ENCODE results near the gene HOTAIR.

Gene HOTAIR

DNA sequence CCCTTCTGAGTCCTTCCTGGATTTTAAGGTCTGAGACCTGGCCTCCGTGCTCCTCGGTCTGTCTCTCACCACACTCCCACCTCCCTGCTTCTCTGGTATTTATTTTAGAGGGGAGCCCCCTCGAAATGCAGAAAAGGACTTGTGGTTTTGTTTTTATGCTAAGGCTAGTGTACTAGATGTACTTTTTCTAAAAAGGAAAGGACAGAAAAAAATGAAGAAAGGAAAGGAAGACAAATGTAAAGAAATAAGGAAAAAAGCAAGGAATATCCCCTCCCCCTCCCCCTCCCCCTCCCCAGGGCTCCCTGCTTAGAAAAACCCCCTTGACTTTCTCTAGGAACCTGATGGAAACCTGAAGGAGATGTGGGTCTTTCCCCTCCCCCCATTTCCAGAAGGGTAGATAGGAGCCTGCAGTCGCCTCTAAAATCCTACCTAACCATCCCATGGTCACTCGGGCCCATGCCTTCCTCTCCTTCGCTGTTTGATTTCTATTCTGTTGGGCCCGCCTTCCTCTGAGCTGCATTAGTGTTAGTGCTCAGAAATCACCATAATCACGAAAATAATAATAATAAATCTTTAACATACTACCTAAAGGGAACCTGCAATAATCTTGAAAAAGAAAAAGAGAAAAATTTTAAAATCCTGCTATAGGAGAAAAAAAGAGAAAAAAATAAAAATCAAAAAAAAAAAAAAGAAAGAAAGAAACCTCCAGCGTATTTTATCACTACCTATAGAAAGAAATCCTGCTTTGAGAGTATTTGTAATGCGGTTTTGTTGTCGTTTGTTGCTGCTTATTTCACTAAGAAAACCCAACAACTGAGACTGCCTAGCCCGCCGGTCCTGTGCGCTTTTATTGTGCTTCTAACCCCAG lies 37.1 kb upstream of the HOTAIR start:
- ChIA-PET CTCF (interaction anchor here (0.6 to 0.8 kb wide), 3 partner anchors 10 to 161 kb away, joined by 3 to 4 read pairs (median 3); no protein-coding TSS in a partner anchor), POLR2A (interaction anchor here (1.2 kb wide), 1 partner anchor 14 kb away, joined by 4 read pairs; no protein-coding TSS in a partner anchor)
- TF ChIP-seq, protein P1, sequence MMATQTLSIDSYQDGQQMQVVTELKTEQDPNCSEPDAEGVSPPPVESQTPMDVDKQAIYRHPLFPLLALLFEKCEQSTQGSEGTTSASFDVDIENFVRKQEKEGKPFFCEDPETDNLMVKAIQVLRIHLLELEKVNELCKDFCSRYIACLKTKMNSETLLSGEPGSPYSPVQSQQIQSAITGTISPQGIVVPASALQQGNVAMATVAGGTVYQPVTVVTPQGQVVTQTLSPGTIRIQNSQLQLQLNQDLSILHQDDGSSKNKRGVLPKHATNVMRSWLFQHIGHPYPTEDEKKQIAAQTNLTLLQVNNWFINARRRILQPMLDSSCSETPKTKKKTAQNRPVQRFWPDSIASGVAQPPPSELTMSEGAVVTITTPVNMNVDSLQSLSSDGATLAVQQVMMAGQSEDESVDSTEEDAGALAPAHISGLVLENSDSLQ (IDR thresholded peaks at IDR 0.05): no peak
- no peak for TF ChIP-seq FOXA1 (IDR thresholded peaks at IDR 0.05)
- TF ChIP-seq ZNF384 (IDR thresholded peaks at IDR 0.05): no peak
- no peak for TF ChIP-seq TARDBP (IDR thresholded peaks at IDR 0.05)
- TF ChIP-seq BHLHE40 (IDR thresholded peaks at IDR 0.05; ENCODE audit: borderline replicate concordance): no peak
- TF ChIP-seq FOXM1 (IDR thresholded peaks at IDR 0.05; ENCODE audit: borderline replicate concordance): no peak
- TF ChIP-seq SP1 (IDR thresholded peaks at IDR 0.05): no peak
- no peak for TF ChIP-seq ARNT (IDR thresholded peaks at IDR 0.05)
- no peak for TF ChIP-seq CTBP1 (IDR thresholded peaks at IDR 0.05; ENCODE audit: borderline replicate concordance)
- TF ChIP-seq L3MBTL2 (conservative IDR thresholded peaks at IDR 0.05): no peak
- no peak for TF ChIP-seq HDGF (IDR thresholded peaks at IDR 0.05; ENCODE audit: borderline replicate concordance)
- no peak for DNase-seq (ENCODE audit: extremely low spot score)

DNA sequence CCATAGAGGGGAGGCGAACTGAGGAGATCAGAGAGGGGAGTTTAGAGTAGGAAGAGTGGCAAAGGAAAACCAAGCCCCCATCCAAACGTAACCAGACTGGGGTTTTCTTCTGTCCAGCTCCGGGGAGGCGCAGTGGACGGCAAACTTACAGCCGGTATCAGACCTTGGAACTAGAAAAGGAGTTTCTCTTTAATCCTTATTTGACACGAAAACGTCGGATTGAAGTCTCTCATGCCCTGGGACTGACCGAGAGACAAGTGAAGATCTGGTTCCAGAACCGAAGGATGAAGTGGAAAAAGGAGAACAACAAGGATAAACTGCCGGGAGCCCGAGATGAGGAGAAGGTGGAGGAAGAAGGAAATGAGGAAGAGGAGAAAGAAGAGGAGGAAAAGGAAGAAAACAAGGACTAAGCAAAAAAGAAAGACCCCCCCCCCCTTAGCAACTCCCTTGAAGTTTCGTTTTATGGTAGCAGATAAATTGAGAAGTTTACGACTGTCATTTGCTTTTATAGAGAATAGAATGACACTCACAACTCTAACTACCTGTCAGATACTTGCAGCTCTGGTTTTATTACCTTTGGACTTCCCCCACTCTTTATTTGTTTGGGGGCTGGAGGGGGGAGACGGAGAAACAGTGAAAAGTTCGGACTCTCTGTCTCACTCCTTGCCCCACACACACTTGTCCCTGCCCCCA lies 36.4 kb upstream of the HOTAIR start:
- no peak for DNase-seq (ENCODE audit: extremely low spot score)
- POLR2A ChIA-PET: interaction anchor here (1.2 kb wide), 2 partner anchors 15 to 27 kb away, joined by 3 to 4 read pairs; no protein-coding TSS in a partner anchor
- TF ChIP-seq NFRKB (IDR thresholded peaks at IDR 0.05): no peak
- TF ChIP-seq, protein P1 (IDR thresholded peaks at IDR 0.05): peak; percentile 88
- CTCF ChIA-PET: no interaction called here

DNA sequence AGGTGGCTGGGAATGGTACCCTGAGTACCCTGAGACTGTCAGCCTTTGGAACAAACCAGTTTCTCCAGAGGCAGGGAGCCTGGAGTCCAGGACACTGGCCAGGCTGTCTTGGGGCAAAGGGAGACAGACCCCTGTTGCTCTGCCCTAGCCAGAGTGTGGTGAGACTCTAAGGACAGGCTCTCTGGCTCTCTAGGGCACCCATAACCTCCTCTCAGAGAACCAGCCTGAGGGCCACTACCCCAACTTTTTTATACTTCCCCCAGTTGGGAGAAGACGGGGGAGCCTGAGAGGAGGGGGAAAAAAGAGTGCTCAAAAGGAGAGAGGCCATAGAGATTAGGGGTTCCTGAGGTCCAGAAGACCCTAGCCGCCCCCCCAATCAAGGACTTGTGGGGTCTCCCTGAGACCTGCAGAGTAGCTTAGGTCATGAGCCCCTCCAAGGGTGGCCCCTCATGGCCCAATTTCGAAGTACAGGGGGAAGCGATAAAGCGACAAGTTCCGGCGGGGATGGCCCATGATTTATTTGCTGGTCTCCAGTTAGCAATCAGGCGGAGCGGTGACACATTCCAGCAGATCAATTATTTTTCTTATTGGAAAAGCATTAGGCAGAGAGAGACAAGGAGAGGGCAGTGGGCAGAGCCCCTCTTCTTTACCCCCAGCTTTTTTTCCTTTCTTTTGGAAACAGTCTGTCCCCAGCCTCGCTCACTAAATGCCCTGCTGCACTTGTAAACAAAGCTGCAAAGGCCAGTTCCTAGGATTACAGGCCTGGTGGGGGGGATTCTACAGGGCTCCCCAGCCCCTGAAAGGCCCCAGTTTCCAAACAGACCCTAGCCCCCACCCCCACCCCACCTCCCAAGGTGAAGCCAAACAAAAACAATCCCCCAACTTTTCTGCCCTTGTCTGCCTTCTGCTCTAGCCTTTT lies 35.6 kb upstream of the HOTAIR start:
- DNase-seq (ENCODE audit: extremely low spot score): no peak
- no peak for TF ChIP-seq TARDBP (IDR thresholded peaks at IDR 0.05)
- TF ChIP-seq, protein P1 (IDR thresholded peaks at IDR 0.05): peak; percentile 88
- TF ChIP-seq FOXM1 (IDR thresholded peaks at IDR 0.05; ENCODE audit: borderline replicate concordance): no peak
- TF ChIP-seq ELF4 (IDR thresholded peaks at IDR 0.05): no peak
- TF ChIP-seq LEF1 (IDR thresholded peaks at IDR 0.05; ENCODE audit: borderline replicate concordance): no peak
- TF ChIP-seq SUZ12 (IDR thresholded peaks at IDR 0.05): no peak
- TF ChIP-seq NFRKB (IDR thresholded peaks at IDR 0.05): no peak
- peak; percentile 56; the same call in 1 of the 2 replicates for TF ChIP-seq CTBP1 (IDR thresholded peaks at IDR 0.05; ENCODE audit: borderline replicate concordance)
- no peak for TF ChIP-seq L3MBTL2 (conservative IDR thresholded peaks at IDR 0.05)
- ChIA-PET POLR2A (interaction anchor here (1.2 kb wide), 2 partner anchors 16 to 28 kb away, joined by 3 to 4 read pairs; no protein-coding TSS in a partner anchor), CTCF (interaction anchor here (2.2 kb wide), 1 partner anchor 197 kb away, joined by 14 read pairs; no protein-coding TSS in a partner anchor)

DNA sequence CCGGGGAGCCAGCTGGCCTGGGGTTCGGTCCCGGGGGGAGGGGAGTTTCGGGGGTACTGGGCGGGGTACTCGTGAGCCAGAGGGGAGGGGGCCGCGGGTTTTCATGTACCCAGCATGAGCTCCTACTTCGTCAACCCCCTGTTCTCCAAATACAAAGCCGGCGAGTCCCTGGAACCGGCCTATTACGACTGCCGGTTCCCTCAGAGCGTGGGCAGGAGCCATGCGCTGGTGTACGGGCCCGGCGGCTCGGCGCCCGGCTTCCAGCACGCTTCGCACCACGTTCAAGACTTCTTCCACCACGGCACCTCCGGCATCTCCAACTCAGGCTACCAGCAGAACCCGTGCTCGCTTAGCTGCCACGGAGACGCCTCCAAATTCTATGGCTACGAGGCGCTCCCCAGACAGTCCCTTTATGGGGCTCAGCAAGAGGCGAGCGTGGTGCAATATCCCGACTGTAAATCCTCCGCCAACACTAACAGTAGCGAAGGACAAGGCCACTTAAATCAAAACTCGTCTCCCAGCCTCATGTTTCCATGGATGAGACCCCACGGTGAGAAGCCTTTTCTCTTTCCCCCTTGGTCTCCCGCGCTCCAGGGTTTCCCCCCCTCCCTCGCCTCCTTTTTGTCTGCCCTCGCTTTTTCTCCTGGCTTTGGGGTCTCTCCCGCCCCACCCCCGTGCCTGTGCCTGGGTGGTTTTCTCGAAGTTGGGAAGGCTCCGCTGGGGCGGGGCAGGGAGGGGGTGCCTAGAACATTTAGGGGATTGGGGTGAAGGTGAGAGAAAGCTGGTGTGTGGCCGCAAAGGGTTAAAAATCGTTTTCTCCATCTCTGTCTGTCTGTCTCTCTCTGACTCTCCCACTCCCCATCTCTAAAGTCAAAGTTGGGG lies 34.7 kb upstream of the HOTAIR start:
- no peak for TF ChIP-seq ZNF384 (IDR thresholded peaks at IDR 0.05)
- no peak for TF ChIP-seq NFRKB (IDR thresholded peaks at IDR 0.05)
- no peak for TF ChIP-seq CTBP1 (IDR thresholded peaks at IDR 0.05; ENCODE audit: borderline replicate concordance)
- no peak for TF ChIP-seq SUZ12 (IDR thresholded peaks at IDR 0.05)
- TF ChIP-seq L3MBTL2 (conservative IDR thresholded peaks at IDR 0.05): peak; percentile 53; the same call in 1 of the 2 replicates
- POLR2A ChIA-PET: interaction anchor here (0.6 to 2.5 kb wide), 21 partner anchors 8 to 158 kb away, joined by 3 to 23 read pairs (median 4); partner anchors contain the start of genes HOXC5 and HOXC9
- CTCF ChIA-PET: interaction anchor here (0.6 to 3.2 kb wide), 14 partner anchors 8 to 309 kb away, joined by 3 to 15 read pairs (median 5); partner anchors contain the start of genes HOXC10 and HOXC5
- DNase-seq (ENCODE audit: extremely low spot score): no peak

DNA sequence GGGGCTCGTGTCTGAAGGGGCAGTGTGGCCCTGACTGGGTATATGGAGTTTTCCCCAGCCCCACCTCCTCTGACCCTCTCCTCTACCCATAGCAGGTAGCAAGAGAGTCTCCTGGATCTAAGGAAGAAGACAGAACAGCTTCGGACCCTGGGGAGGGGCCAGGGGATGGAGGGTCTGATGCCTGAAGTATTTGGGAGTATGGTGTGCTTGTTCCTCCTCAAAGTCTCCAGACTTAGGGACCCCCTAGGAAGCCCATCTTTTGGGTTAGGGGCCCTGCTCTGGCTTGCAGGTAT lies 33.5 kb upstream of the HOTAIR start:
- POLR2A ChIA-PET: interaction anchor here (0.7 to 2.5 kb wide), 10 partner anchors 8 to 43 kb away, joined by 3 to 23 read pairs (median 6); partner anchors contain the start of genes HOXC10, HOXC5 and HOXC9
- CTCF ChIA-PET: interaction anchor here (0.6 to 3.2 kb wide), 9 partner anchors 18 to 206 kb away, joined by 3 to 15 read pairs (median 6); partner anchors contain the start of gene HOXC6
- no peak for DNase-seq (ENCODE audit: extremely low spot score)
- TF ChIP-seq ZNF384 (IDR thresholded peaks at IDR 0.05): no peak
- TF ChIP-seq, protein P1 (IDR thresholded peaks at IDR 0.05): no peak
- TF ChIP-seq L3MBTL2 (conservative IDR thresholded peaks at IDR 0.05): no peak
- TF ChIP-seq CTBP1 (IDR thresholded peaks at IDR 0.05; ENCODE audit: borderline replicate concordance): no peak
- TF ChIP-seq SUZ12 (IDR thresholded peaks at IDR 0.05): no peak
- no peak for TF ChIP-seq FOXM1 (IDR thresholded peaks at IDR 0.05; ENCODE audit: borderline replicate concordance)
- TF ChIP-seq FOXA1 (IDR thresholded peaks at IDR 0.05): no peak
- no peak for TF ChIP-seq FOXK2 (IDR thresholded peaks at IDR 0.05)
- TF ChIP-seq TARDBP (IDR thresholded peaks at IDR 0.05): no peak
- no peak for TF ChIP-seq ELF4 (IDR thresholded peaks at IDR 0.05)
- TF ChIP-seq LEF1 (IDR thresholded peaks at IDR 0.05; ENCODE audit: borderline replicate concordance): no peak
- no peak for TF ChIP-seq HDGF (IDR thresholded peaks at IDR 0.05; ENCODE audit: borderline replicate concordance)
- no peak for TF ChIP-seq ARNT (IDR thresholded peaks at IDR 0.05)

Measured in HEK293T (cell line).